H1 (cell line): ENCODE data around the gene FDXACB1. TPM values are rescaled to one million over a fixed set of nuclear protein-coding genes. Genes with fewer than 3 reads are reported as not detected.

Source experiments
- polyA plus RNA-seq, 7 experiments: library from polyadenylated mRNA; depleted of rRNA in 3 of 7; stranded (reverse) in 5 of 7; unstranded in 2 of 7; fragments of >200 nt in 5 of 7; fragments of 200-250 nt in 2 of 7; gene quantifications; 1 replicate in 5 of 7; 2 replicates in 1 of 7; 4 replicates in 1 of 7; pipeline versions ENCODE4 v1.2.1 to v1.2.3, GENCODE V29; 2011 to 2013; ENCODE audit warnings: missing spikeins in 2 of 7, mixed read lengths in 2 of 7
- total RNA-seq: library from RNA; stranded (reverse); fragmentation: NEBNext Ultra II Directional; extraction: Animal tissue kit (Norgen Biotek cat#: 25700); gene quantifications from 2 replicates; pipeline ENCODE4 v1.2.1, GENCODE V29; 2021
- TF ChIP-seq, protein P1 (sequence below), 3 experiments: IDR thresholded peaks; 1 replicate in 2 of 3; 2 replicates in 1 of 3; pipeline versions ENCODE4 v1.5.1 to v1.6.1; 2011; ENCODE audit warnings: low read length in 3 of 3, mild to moderate bottlenecking in 3 of 3, inconsistent platforms in 2 of 3, low read depth in 1 of 3, moderate library complexity in 1 of 3; ENCODE audit not compliant: insufficient read depth in 1 of 3; ENCODE audit errors: control extremely low read depth in 1 of 3

Gene FDXACB1
- total and polyA plus RNA-seq, 2 of the 8 experiments (the other 6 are each of a cell fraction or from before 2014, with no cell fraction given) = 1.4 to 2.3 TPM

DNA sequence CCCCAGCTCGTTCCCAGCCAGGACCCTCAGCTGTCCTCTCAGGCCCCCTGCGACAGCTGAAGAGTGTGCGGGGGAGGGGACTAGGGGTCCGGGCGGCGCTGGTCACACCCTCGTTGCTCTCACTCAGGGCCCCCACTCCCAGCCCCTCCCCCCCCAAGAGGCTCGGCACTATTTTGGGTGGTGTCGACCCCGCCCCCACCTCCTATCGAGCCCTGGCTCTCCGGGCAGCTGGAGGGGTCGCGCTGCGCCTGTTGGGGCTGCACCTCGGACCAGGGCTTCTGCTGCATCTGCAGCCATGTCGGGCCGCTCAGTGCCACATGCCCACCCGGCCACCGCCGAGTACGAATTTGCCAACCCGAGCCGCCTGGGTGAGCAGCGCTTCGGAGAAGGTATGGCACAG, 33.6 kb upstream of the FDXACB1 start, which contains the start of gene HSPB2 (continued):
- TF ChIP-seq, protein P1, sequence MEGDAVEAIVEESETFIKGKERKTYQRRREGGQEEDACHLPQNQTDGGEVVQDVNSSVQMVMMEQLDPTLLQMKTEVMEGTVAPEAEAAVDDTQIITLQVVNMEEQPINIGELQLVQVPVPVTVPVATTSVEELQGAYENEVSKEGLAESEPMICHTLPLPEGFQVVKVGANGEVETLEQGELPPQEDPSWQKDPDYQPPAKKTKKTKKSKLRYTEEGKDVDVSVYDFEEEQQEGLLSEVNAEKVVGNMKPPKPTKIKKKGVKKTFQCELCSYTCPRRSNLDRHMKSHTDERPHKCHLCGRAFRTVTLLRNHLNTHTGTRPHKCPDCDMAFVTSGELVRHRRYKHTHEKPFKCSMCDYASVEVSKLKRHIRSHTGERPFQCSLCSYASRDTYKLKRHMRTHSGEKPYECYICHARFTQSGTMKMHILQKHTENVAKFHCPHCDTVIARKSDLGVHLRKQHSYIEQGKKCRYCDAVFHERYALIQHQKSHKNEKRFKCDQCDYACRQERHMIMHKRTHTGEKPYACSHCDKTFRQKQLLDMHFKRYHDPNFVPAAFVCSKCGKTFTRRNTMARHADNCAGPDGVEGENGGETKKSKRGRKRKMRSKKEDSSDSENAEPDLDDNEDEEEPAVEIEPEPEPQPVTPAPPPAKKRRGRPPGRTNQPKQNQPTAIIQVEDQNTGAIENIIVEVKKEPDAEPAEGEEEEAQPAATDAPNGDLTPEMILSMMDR (IDR thresholded peaks at IDR 0.05; ENCODE audit: control extremely low read depth in 1 of 3, insufficient read depth in 1 of 3, low read depth in 1 of 3, low read length in 3 of 3) = no peak
